Prostate gland (tissue), 2 donors: ENCODE measurements around the gene SAMM50.

Experiments used
- CTCF ChIP-seq, 4 experiments: fragments of 200-600 bp in 2 of 4; fragments of 450-650 bp in 2 of 4; sonication (generic) in 2 of 4; IDR thresholded peaks; 1 replicate in 3 of 4; 2 replicates in 1 of 4; pipeline ENCODE4 v1.5.1; 2016 to 2019; ENCODE audit warnings: antibody characterized with exemption in 4 of 4, mild to moderate bottlenecking in 2 of 4, moderate library complexity in 2 of 4
- POLR2A ChIP-seq: fragments of 450-650 bp; IDR thresholded peaks from one replicate; pipeline ENCODE4 v1.6.1; 2016; ENCODE audit warnings: antibody characterized with exemption, mild to moderate bottlenecking
- POLR2AphosphoS5 ChIP-seq: sonication (generic); formaldehyde crosslinking; IDR thresholded peaks from one replicate; pipeline ENCODE4 v1.6.1; 2017; ENCODE audit warnings: antibody characterized with exemption

- no peak for TF ChIP-seq CTCF (IDR thresholded peaks at IDR 0.05)
- no peak for TF ChIP-seq POLR2A
- no peak for TF ChIP-seq POLR2AphosphoS5
Measured at GRCh38 chr22:43991316-43992020, 36.2 kb downstream of the SAMM50 start.
